ENCODE measurements around the gene ALDH3B2.

DNA sequence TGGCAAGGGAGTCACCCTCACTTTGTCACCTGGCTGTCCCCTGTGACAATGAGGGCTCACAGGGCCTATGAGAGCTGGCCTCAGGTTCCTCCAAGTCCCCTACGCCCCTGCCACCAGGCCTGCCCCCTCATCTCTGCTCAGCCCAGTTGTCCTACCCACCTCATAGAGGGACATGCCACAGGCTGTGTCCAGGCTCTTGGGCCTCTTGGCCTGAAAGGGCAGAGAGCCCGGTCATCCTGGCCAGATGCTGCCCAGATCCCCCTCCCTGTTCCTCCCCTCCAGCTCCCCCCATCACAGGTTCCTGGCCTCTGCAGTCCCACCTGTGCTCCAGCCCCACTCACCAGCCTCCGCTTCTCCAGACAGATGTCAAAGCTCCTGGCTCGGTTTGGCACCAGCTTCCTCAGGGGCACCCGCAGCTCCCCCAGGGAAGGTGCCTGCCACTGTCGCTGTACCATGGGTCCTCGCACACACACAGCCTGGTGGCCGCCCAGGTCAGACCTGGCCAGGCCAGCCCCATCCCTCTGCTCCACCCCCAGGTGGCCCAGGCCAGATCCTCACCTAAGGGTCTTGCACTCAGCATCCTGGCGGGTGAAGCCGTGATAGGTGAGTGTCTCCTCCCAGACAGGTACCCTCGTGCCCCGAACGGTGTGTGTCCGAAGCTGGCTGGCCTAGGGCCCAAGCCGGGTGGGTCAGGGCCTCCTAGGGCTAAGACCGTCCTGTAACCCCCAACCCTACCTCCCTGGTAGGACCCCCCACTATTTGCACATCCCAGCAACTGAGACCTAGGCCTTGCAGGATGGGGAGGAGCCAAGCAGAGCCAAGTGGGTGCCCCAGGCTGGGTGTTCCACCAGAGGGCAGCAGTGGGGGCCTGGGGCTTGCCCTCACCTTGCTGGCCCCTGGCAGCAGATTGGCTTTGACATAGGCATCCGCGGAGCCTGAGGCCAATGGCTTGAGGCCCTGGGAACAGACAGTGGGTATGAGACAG, 59.4 kb downstream of the ALDH3B2 start:
- TF ChIP-seq, protein P1, sequence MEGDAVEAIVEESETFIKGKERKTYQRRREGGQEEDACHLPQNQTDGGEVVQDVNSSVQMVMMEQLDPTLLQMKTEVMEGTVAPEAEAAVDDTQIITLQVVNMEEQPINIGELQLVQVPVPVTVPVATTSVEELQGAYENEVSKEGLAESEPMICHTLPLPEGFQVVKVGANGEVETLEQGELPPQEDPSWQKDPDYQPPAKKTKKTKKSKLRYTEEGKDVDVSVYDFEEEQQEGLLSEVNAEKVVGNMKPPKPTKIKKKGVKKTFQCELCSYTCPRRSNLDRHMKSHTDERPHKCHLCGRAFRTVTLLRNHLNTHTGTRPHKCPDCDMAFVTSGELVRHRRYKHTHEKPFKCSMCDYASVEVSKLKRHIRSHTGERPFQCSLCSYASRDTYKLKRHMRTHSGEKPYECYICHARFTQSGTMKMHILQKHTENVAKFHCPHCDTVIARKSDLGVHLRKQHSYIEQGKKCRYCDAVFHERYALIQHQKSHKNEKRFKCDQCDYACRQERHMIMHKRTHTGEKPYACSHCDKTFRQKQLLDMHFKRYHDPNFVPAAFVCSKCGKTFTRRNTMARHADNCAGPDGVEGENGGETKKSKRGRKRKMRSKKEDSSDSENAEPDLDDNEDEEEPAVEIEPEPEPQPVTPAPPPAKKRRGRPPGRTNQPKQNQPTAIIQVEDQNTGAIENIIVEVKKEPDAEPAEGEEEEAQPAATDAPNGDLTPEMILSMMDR (IDR thresholded peaks at IDR 0.05) = no peak
- no peak for TF ChIP-seq POLR2A (IDR thresholded peaks at IDR 0.05)

All from uterus (tissue), 2 donors.